ENCODE measurements around the gene KRTAP12-2.

Gene KRTAP12-2

DNA sequence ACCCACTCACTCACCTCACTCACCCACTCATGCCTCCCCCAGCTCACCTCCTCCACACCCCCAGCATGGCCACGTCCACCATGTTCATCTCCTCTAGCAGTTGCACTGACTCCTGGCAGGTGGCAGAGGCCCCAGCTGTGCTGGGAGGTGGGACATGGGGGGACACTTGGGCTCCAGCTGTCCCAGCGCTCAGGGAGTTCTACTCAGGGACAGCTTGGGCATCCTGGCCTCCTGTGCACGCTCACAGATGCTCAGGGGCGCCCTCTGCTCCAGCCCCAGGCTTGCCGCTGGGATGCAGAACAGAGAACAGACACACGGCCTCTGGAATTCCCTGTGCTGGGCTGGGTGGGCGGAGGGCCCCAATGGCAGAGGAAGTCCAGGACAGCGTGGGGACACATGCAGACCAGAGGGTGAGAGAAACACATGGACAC lies 49.6 kb downstream of the KRTAP12-2 start:
- no peaks in the 10 kb centered on the region for H3K27me3 ChIP-seq (ENCODE audit: control insufficient read depth, insufficient read depth, low read length)
- no peak overlapping the region for H3K9ac ChIP-seq (ENCODE audit: low read depth, low read length)
- no peak overlapping the region for H3K4me3 ChIP-seq (ENCODE audit: low read depth, low read length)
- no peak overlapping the region for H3K27ac ChIP-seq (ENCODE audit: low read depth, low read length)
- H3K4me1 ChIP-seq (ENCODE audit: control insufficient read depth, insufficient read depth, low read length), result no peaks in the 10 kb centered on the region; the same call in 1 of the 2 replicates
- peaks cover 6% of the 10 kb centered on the region for H3K9me3 ChIP-seq (ENCODE audit: control insufficient read depth, insufficient read depth, low read length)
- H3K36me3 ChIP-seq (ENCODE audit: control insufficient read depth, insufficient read depth, low read length), result no peaks in the 10 kb centered on the region

DNA sequence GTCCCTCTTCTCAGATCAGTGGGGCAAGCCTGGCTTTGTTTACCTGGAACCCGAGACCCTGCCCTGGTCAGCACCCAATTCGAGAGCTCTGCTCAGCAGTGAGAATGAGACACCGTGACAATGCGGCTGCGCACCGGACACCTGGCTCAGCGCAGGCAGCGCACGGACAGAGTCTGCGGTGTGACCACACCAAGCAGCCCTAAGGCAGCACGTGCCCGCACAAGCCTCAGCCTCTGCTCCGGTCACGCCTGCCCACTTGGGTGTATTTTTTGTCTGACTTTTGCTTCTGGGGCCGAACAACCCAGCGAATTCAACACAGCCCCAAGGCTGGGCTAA lies 50.2 kb downstream of the KRTAP12-2 start:
- Histone ChIP-seq H3K27me3 (ENCODE audit: control insufficient read depth, insufficient read depth, low read length) (no peaks in the 10 kb centered on the region), H3K4me1 (ENCODE audit: control insufficient read depth, insufficient read depth, low read length) (no peaks in the 10 kb centered on the region; the same call in 1 of the 2 replicates), H3K27ac (ENCODE audit: low read depth, low read length) (no peak overlapping the region)

More for the DNA sequence above, 50.2 kb downstream of the KRTAP12-2 start:
- Histone ChIP-seq H3K4me3 (ENCODE audit: low read depth, low read length) (no peak overlapping the region), H3K9me3 (ENCODE audit: control insufficient read depth, insufficient read depth, low read length) (peaks cover 10% of the 10 kb centered on the region), H3K9ac (ENCODE audit: low read depth, low read length) (no peak overlapping the region), H3K36me3 (ENCODE audit: control insufficient read depth, insufficient read depth, low read length) (no peaks in the 10 kb centered on the region)

All from HUES48 (cell line).